NCI-H82 treated with DMSO at 0.1 percent for 48 hours (cell line): Measurements from ENCODE around the gene ZNF684.
"Not testable (repeated sequence)": the region's sequence is repeated elsewhere in the genome, so short reads cannot be mapped to it uniquely, and the experiment has no call there.

Experiments
- DNase-seq: peaks from one replicate; lab custom pipeline; 2025; ENCODE audit not compliant: unreplicated experiment; lab: John Stamatoyannopoulos, UW

ZNF684 gene

DNA sequence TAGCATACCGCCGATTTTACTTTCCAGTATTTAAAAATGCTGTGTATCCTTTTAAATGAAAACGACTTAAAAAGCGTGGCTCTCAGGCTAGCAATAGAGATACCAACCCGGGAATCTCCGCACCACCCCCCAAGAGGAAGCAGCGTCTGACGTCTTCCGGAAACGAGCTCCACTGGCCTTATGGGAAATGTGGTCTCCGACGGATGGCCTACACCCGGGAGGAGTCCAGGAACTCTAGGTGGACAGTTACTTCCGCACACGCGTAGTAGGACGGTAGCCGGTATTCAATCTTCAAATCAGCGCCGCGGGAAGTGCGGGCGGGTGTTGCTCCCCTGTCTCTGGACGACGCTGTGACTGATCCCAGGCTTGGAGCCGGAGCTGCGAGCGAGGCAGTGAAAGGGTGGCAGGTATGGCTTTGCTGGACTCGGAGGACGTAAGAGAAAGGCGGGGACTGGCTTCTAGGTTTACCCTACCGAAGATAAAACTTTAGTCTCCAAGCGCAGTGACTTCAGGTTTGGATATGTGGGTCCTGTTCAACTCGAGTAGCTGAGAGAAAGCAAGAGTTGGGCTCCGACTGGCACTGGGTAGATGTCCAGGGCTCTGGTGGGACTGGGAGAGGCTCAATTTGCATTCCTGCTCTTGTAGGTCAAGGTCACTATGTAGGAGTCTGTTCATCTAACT lies at the start of gene ZNF684:
TSS of gene ZNF684 (plus strand) at position 257 of the 681 bp plus-strand sequence. CDS start 1,530 bp downstream, outside the sequence.
- DNase-seq, result peak; percentile 96

DNA sequence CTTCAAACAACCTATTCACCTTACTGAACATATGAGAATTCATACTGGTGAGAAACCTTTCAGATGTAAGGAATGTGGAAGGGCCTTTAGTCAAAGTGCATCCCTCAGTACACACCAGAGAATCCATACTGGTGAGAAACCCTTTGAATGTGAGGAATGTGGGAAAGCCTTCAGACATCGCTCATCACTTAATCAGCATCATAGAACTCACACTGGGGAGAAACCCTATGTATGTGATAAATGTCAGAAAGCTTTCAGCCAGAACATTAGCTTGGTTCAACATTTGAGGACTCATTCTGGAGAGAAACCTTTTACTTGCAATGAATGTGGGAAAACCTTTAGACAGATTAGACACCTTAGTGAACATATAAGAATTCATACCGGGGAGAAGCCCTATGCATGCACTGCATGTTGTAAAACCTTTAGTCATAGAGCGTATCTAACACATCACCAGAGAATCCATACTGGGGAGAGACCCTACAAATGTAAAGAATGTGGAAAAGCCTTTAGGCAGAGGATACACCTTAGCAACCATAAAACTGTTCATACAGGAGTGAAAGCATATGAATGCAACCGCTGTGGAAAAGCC lies 36.0 kb upstream of the ZNF684 start:
- no peak for DNase-seq

DNA sequence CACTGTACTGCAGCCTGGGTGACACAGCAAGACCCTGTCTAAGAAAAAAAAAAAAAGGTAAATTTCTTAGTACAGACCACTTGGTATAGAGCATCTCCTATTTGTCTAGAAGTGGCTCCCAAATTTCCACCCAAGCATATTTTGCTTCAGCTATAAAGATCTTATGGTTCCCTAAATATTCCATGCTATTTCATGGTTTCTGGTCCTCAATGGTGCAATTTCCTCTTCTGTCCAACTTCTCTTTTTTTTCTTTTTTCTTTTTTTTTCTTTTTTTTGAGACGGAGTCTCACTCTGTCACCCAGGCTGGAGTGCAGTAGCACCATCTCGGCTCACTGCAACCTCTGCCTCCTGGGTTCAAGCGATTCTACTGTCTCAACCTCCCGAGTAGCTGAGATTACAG lies 28.8 kb upstream of the ZNF684 start:
- DNase-seq, result not testable (repeated sequence)

DNA sequence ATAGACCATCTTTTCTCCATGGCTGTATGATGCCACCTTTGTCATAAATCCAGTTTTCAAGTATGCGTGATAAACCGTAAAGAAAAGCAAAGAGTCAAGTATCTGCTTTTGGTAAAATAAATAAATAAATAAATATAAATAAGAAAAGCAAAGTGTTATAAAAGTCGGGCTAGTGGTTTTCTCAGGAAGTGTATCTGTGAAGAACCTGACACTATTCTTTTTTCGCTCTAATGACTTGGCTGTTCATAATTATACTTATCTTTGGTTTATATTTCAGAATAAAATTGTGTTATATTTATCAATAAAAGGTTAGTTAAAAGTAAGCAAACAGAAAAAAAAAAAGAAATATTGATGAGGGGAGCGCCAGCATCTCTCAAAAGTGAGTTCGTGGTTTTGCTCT lies 23.5 kb upstream of the ZNF684 start:
- no peak for DNase-seq

DNA sequence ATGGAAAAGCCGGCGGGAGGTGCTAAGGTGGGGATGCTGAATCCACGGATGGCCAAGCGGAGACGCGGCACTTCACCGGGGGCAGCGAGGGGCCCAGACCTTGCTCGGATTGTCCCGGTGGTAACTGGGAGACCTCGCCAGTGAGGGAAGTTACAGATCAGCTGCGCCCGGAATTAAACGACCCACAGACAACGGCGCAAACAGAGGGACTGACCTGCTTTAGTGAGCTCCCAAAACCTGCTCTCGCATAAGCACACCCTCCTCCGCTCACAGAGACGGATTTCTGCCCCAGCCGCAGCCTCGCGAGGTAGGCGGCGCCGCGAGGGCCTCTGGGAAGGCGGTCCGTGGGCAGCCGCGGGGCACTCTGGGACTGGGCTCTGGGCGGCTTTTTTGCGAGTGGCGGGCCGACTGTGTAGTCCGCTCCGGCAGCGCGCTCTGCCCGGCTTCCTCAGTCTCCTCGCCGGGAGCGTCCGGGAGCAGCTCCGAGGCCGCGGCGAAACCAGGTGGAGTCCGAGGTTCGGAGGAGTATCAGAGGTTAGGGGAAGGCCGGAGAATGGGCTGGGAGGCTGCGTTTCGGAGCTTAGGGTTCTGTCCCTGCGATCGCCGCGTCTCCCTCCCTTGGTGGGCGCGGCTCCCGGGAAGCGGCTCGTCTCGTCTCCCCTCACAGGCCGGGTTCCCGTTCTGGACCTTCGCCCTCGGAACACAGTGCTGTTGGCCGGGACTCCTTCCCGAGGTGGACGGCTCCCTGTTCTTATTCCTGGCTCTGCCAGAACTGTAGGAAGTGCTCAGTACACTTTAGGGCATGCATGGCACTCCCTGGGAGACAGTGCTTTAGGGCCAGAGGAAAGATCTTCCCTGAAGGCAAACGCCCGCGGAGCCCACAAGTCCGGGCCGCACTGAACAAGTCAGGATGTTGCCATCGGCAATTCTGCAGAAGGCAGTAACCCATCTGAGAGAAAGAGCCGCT lies 22.8 kb upstream of the ZNF684 start, which contains the start of gene EXO5:
TSS of gene EXO5 (plus strand) at position 393 of the 967 bp plus-strand sequence. CDS start 5,778 bp downstream, outside the sequence.
- peak; percentile 51 for DNase-seq

DNA sequence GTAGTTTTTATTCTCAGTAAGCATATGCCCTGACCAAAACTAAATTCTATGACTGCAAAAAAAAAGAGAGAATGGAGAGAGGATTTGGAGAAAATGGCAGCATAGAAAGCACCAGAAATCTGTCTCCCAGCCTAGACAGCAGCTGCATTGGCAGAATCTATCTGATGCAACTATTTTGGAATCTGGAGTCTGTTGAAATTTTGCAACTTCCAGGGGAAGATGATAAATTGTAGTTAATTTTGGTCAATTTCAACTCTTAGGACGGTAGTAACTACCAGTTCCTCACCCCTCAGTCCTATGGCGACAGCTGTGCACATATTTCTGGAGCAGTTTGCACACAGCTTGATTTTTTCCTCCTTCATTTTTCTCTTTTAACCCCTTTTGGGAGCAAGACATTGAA lies 11.9 kb upstream of the ZNF684 start:
- no peak for DNase-seq

DNA sequence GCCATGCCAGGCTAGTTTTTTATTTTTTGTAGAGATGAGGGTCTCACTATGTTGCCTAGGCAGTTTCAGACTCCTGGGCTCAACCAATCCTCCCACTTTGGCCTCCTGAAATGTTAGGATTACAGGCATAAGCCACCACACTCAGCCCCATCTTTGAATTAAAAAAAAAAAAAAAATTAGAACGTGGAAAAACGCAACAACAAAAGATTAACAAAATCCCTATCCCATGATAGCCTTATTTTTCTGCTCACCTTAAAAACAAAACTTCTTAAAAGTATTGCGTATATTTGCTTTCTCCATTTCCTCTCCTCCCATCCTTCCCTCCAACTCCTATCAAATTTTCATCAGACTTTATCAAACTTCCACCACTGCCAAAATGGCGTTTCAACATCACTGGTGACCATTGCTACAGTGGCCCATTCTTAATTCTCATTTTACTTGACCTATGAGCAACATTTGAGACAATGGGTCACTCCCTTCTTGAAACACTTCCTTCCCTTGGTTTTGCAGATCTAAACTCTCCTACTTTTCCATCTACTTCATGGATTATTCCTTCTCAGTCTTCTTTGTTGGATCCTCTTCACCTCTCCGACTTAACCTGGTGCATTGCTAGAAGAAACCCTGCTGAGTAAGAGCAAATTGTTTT lies 579 bp upstream of the ZNF684 start:
- no peak for DNase-seq

DNA sequence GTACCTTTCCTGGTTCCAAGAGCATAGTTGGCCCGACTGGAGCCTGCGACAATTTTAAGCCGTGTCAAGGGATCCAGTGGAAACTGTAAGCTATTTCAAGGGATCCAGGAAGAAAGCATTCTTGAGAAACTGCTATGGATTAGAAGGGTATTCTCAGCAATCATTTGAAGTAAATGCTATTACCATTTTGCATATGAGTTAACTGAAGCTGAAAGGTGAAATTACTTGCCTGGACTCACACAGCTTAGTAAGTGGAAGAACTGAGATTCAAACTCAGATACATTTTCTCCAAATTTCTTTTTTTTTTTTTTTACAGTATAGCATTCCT lies 589 bp downstream of the ZNF684 start:
- no peak for DNase-seq

DNA sequence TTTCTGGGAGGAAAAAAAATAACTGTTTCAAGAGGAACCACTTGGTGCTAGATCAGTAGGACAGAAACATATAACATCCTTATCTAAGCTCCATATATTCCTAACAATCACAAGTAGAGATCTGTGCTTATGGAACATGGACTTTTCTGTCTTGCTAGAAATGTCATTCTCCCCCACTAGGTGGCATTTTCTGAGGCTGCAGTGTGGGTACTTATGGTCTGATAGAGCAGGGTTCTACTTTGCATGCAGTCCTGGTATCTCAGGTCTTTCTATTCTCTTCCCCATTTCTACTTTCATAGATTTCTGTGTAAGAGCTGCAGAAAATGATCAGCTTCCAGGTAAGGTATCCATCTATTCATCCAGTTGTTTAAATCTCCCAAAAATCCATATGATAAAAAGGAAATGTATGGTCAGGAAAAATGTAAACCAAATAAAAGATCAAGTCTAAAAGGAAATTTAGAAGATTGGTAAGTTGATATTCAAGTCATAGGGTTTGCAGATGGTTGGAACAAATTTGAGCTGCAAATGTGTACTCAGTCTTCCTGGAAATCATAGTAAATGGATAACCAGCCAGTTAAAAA lies 1.5 kb downstream of the ZNF684 start:
- peak; percentile 15 for DNase-seq

DNA sequence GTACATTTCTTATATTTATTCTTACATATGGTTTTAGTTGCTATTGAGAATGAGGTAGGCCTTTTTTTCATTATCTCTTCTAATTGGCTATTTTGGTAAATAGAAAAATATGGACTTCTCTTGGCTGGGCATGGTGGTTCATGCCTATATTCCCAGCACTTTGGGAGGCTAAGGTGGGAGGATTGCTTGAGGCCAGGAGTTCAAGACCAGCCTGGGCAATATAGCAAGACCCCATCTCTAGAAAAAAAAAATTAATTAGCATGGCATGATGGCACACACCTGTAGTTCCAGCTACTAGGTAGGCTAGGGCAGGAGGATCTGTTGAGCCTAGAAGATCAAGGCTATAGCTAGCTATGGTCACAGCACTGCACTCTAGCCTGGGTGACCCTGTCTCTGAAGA lies 3.2 kb downstream of the ZNF684 start:
- DNase-seq, result no peak

DNA sequence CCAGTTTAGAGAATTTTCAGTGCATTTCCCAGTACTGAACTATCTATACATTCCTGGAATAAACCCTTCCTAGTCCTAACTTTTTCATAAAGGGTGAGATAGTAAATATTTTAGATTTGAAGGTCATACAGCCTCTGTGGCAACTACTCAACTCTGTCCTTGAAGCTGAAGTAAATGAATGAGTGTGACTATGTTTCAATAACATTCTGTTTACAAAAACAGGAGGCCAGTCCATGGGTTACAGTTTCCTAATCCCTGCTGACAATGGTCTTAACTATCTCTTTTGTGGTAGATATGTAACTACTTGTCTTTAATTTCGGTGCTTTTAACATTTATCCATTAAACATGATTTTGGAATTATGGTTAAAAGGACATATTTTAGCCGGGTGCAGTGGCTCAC lies 4.3 kb downstream of the ZNF684 start:
- no peak for DNase-seq

DNA sequence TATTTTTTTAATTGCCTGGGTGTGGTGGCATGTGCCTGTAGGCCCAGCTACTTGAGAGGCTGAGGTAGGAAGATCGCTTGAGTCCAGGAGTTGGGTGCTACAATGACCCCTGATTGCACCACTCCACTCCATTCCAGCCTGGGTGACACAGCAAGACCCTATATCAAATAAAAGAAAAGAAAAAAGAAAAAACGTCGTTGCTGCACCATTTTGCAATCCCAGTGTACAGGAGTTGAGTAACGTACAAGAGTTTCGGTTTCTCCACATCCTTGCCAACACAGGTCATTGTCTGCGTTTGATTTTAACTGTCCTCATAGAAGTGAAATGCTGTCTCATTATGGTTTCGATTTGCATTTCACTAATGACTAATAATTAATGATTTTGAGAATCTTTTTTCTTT lies 7.9 kb downstream of the ZNF684 start:
- no peak for DNase-seq

DNA sequence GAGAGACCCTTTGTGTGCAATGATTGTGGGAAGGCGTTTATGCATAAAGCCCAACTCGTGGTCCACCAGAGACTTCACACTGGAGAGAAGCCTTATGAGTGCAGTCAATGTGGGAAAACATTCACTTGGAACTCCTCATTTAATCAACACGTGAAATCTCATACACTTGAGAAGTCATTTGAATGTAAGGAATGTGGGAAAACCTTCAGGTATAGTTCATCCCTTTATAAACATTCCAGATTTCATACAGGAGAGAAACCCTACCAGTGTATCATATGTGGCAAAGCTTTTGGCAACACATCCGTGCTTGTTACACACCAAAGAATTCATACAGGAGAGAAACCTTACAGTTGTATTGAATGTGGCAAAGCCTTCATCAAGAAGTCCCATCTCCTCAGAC lies 15.5 kb downstream of the ZNF684 start:
- DNase-seq, result no peak

DNA sequence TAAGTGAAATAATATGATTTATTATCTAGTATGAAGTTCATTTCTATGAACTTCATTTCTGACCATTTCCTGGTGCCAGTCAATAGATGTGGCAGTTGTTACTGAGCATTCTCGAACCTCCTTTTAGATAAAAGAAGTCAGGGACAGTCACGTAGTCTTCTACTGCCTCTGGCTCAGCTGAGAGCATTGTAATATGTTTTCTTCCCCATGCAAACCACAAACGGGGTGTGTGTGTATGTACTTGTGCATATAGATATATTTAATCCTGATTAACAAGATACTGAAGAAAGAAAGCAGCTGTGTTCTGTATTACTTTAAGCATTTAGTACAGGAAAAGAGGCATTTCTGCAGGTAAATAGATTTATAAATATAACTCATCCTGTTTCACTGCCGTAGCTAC lies 21.6 kb downstream of the ZNF684 start:
- no peak for DNase-seq

DNA sequence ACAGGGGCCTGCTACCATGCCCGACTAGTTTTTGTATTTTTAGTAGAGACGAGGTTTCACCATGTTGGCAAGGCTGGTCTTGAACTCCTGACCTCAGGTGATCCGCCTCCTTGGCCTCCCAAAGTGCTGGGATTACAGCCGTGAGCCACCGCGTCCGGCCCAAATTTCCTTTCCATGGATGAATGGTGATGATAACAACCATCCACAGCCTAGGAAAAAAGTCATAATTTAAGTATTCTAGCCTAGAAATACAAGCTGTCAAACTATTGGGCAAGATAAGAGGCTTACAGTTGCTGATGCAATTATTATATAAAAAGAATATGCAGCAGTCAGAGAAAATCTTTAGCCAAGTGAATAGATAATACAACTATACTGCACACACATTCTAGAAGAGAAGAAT lies 23.4 kb downstream of the ZNF684 start:
- not testable (repeated sequence) for DNase-seq

DNA sequence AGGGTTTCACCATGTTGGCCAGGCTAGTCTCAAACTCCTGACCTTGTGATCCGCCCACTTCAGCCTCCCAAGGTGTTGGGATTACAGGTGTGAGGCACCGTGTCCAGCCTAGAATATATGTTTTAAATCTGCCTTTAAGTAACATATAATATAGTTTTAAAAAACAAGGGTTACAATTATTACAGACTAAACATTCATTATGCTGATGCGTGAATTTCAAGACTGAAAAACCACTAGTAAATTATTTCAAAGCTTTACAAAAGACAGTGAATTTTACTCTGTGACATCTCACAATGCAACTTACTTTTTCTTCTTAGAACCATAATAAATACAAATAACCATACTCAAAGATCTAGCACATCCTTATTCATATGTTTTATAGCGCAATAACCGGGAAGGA lies 24.7 kb downstream of the ZNF684 start:
- DNase-seq, result no peak

DNA sequence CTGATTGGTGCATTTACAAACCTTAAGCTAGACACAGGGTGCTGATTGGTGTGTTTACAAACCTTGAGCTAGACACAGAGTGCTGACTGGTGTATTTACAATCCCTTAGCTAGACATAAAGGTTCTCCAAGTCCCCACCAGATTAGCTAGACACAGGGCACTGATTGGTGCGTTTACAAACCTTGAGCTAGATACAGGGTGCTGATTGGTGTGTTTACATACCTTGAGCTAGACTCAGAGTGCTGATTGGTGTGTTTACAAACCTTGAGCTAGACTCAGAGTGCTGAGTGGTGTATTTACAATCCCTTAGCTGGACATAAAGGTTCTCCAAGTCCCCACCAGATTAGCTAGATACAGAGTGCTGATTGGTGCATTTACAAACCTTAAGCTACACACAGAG lies 26.8 kb downstream of the ZNF684 start:
- not testable (repeated sequence) for DNase-seq

DNA sequence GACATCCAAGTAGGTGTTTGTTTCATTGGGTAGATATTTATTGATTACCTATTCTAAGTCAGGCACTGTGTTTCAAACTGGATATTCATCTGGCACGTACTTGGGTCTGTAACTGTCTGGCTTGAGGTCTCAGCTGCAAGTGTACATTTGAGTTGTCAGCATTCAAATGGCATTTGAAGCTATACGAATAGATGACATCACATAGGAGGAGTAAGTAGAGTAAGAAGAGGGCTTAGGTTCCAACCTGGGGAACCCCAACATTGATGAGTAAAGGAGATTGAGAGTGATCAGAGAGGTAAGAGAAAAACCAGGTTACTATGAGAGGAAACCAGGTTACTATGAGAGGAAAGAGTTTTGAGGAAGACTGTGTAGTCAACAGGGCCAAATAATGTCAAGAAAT lies 30.7 kb downstream of the ZNF684 start:
- no peak for DNase-seq

DNA sequence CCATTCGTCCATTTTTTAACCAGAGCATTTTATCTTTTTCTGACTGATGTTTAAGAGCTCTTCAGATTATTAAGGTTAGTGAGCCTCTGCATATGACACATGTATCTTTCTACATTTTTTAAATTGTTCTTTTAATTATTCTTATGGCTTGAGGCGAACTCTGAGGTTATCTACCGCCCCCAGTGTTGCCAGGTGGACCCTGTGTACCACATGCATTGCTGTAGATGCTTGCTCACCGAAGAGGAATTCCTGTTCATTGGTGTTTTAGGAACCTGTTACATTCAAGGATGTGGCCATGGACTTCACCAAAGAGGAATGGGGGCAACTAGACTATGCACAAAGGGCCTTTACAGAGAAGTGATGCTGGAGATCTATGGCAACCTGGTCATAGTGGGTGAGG lies 31.8 kb downstream of the ZNF684 start:
- no peak for DNase-seq

DNA sequence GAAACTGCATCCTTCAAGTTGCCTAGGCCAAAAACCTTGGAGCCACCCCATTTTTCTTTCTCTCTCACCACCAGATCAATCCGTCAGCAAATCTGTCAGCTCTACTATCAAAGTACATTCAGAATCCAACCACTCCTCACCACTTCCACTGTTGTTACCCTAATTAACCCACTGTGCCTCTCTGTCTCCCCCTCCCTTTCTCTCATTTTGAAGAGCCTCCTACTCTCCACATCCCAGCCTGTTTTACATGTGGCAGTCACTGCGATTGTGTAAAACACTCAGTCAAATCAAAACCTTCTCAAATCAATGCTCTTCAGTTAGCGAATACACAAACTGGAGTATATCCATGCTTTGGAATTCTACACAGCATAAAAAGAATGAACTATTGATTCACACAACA lies 33.1 kb downstream of the ZNF684 start:
- DNase-seq, result no peak

DNA sequence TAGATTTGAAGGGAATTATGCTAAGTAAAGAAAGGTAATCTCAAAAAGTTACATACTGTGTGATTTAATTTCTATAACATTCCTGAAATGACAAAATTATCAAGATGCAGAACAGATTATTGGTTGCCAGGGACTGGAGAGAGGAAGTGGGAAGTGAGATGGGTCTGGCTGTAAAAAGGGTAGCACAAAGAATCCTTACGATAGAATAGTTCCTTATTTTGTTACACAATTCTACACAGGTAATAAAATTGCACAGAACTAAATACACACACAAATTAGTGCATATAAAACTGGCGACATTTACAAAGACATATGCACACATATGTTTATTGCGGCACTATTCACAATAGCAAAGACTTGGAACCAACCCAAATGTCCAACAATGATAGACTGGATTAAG lies 33.5 kb downstream of the ZNF684 start:
- DNase-seq, result no peak
